ENCODE measurements around the gene ESRP2.

- TF ChIP-seq CTCF (conservative IDR thresholded peaks at IDR 0.05; ENCODE audit: low read depth, low read length) = no peak
- no peak for TF ChIP-seq EZH2 (IDR thresholded peaks at IDR 0.05; ENCODE audit: borderline replicate concordance, low read depth, low read length, poor library complexity, severe bottlenecking)
Measured at GRCh38 chr16:68283346-68283745, 47.4 kb upstream of the ESRP2 start.

Measured in A673 (cell line).